ENCODE data around the gene KATNB1. TPM values are rescaled to one million over a fixed set of nuclear protein-coding genes. Genes with fewer than 3 reads are reported as not detected.
"Not testable (repeated sequence)": the region's sequence is repeated elsewhere in the genome, so short reads cannot be mapped to it uniquely, and the experiment has no call there.

KATNB1 gene
- total RNA-seq, 3 donors from 2014 or later, result 15.5 to 20.9 (median 17.0) TPM

GRCh38 chr16:57707331-57707730, 28.2 kb upstream of the KATNB1 start:
- no peak overlapping the region for H3K4me3 ChIP-seq
- H3K4me1 ChIP-seq, result no peaks in the 10 kb centered on the region
- no peak overlapping the region for H3K27ac ChIP-seq
- DNase-seq (ENCODE audit: low spot score in 2 of 2), result no peak
- intact Hi-C loops (cut with DNase I; ENCODE audit: low total_unique reads), result no loop called here
- H3K9me3 ChIP-seq, result no peaks in the 10 kb centered on the region
- no peaks in the 10 kb centered on the region for H3K36me3 ChIP-seq
- H3K27me3 ChIP-seq, result no peaks in the 10 kb centered on the region
- TF ChIP-seq POLR2A (IDR thresholded peaks at IDR 0.05), result no peak
- TF ChIP-seq CTCF (IDR thresholded peaks at IDR 0.05), result no peak
- no peak for TF ChIP-seq POLR2AphosphoS5 (IDR thresholded peaks at IDR 0.05)

- H3K4me1 ChIP-seq, result no peaks in the 10 kb centered on the region
- no peak for TF ChIP-seq POLR2AphosphoS5 (IDR thresholded peaks at IDR 0.05)
- no peak for TF ChIP-seq CTCF (IDR thresholded peaks at IDR 0.05)
- no peak for TF ChIP-seq POLR2A (IDR thresholded peaks at IDR 0.05)
- H3K36me3 ChIP-seq, result no peaks in the 10 kb centered on the region
- H3K9me3 ChIP-seq, result no peaks in the 10 kb centered on the region
- intact Hi-C loops (cut with DNase I; ENCODE audit: low total_unique reads), result no loop called here
- no peak for DNase-seq (ENCODE audit: low spot score in 2 of 2)
- H3K4me3 ChIP-seq, result no peak overlapping the region
- no peaks in the 10 kb centered on the region for H3K27me3 ChIP-seq
- H3K27ac ChIP-seq, result no peak overlapping the region
Measured at GRCh38 chr16:57708168-57708567, 27.4 kb upstream of the KATNB1 start.

- no peaks in the 10 kb centered on the region for H3K36me3 ChIP-seq
- no peak overlapping the region for H3K4me3 ChIP-seq
- intact Hi-C loops (cut with DNase I; ENCODE audit: low total_unique reads), result no loop called here
- H3K4me1 ChIP-seq, result no peaks in the 10 kb centered on the region
- H3K27ac ChIP-seq, result no peak overlapping the region
- no peak for DNase-seq (ENCODE audit: low spot score in 2 of 2)
- no peak for TF ChIP-seq CTCF (IDR thresholded peaks at IDR 0.05)
- TF ChIP-seq POLR2A (IDR thresholded peaks at IDR 0.05), result no peak
- no peak for TF ChIP-seq POLR2AphosphoS5 (IDR thresholded peaks at IDR 0.05)
- no peaks in the 10 kb centered on the region for H3K9me3 ChIP-seq
- no peaks in the 10 kb centered on the region for H3K27me3 ChIP-seq
Measured at GRCh38 chr16:57709663-57710062, 25.9 kb upstream of the KATNB1 start.

DNA sequence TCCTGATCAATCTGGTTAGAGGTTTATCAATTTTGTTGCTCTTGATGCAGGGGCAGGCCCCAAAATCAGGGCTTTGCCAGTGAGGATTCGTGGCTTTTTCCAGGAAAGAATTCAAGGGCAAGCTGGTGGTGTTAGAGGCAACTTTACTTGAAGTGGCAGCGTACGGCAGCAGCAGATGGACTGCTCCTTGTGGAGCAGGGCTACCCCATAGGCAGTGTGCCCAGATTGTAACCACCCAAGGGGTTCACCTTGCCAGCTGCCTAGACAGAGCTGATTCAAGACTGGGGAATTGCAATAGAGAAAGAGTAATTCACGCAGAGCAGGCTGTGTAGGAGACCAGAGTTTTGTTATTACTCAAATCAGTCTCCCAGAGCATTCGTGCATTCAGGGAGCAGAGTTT, 24.2 kb upstream of the KATNB1 start:
- Histone ChIP-seq H3K27ac (no peak overlapping the region), H3K4me1 (no peaks in the 10 kb centered on the region), H3K9me3 (no peaks in the 10 kb centered on the region), H3K27me3 (no peaks in the 10 kb centered on the region), H3K36me3 (no peaks in the 10 kb centered on the region), H3K4me3 (no peak overlapping the region)
- intact Hi-C loops (cut with DNase I; ENCODE audit: low total_unique reads), result no loop called here
- no peak for TF ChIP-seq CTCF (IDR thresholded peaks at IDR 0.05)
- TF ChIP-seq POLR2A (IDR thresholded peaks at IDR 0.05), result no peak
- no peak for DNase-seq (ENCODE audit: low spot score in 2 of 2)

- no peak for DNase-seq (ENCODE audit: low spot score in 2 of 2)
- no peaks in the 10 kb centered on the region for H3K36me3 ChIP-seq
- TF ChIP-seq POLR2AphosphoS5 (IDR thresholded peaks at IDR 0.05), result no peak
- no peak for TF ChIP-seq CTCF (IDR thresholded peaks at IDR 0.05)
- no peak for TF ChIP-seq POLR2A (IDR thresholded peaks at IDR 0.05)
- intact Hi-C loops (cut with DNase I; ENCODE audit: low total_unique reads), result no loop called here
- H3K27me3 ChIP-seq, result no peaks in the 10 kb centered on the region
- no peaks in the 10 kb centered on the region for H3K9me3 ChIP-seq
- no peak overlapping the region for H3K4me3 ChIP-seq
- H3K4me1 ChIP-seq, result no peaks in the 10 kb centered on the region
- H3K27ac ChIP-seq, result no peak overlapping the region
Measured at GRCh38 chr16:57711993-57712392, 23.6 kb upstream of the KATNB1 start.

- DNase-seq (ENCODE audit: low spot score in 2 of 2), result not testable (repeated sequence)
Measured at GRCh38 chr16:57712569-57712968, 23.0 kb upstream of the KATNB1 start.

More at GRCh38 chr16:57712569-57712968, 23.0 kb upstream of the KATNB1 start:
- H3K9me3 ChIP-seq; H3K27me3 ChIP-seq; H3K4me3 ChIP-seq; H3K27ac ChIP-seq; H3K36me3 ChIP-seq; H3K4me1 ChIP-seq; intact Hi-C loops (cut with DNase I; ENCODE audit: low total_unique reads): not testable (repeated sequence)

All from breast epithelium (tissue), 4 donors.